Mucosa of stomach (tissue), 1 donor: ENCODE data around the gene KRT3.
"Not testable (repeated sequence)": the region's sequence is repeated elsewhere in the genome, so short reads cannot be mapped to it uniquely, and the experiment has no call there.

Source experiments
- H3K27me3 ChIP-seq: one replicate; pipeline ENCODE4 v1.7.0; 2013; ENCODE audit warnings: mild to moderate bottlenecking, low read length; ENCODE audit not compliant: control insufficient read depth, insufficient read depth
- H3K36me3 ChIP-seq: one replicate; pipeline ENCODE4 v1.7.0; 2013; ENCODE audit warnings: low read length; ENCODE audit not compliant: control insufficient read depth, insufficient read depth
- H3K4me1 ChIP-seq: one replicate; pipeline ENCODE4 v1.7.0; 2013; ENCODE audit warnings: mild to moderate bottlenecking, low read length; ENCODE audit not compliant: control insufficient read depth, insufficient read depth
- H3K4me3 ChIP-seq: one replicate; pipeline ENCODE4 v1.7.0; 2013; ENCODE audit warnings: low read length
- H3K9ac ChIP-seq: one replicate; pipeline ENCODE4 v1.7.0; 2013; ENCODE audit warnings: mild to moderate bottlenecking, low read length, moderate library complexity
- H3K9me3 ChIP-seq: one replicate; pipeline ENCODE4 v1.7.0; 2013; ENCODE audit warnings: mild to moderate bottlenecking, low read length, moderate library complexity; ENCODE audit not compliant: control insufficient read depth
- donor health status: Pancreatic carcinoma.

KRT3 gene

GRCh38 chr12:52755533-52755932, 40.4 kb downstream of the KRT3 start:
- Histone ChIP-seq H3K9ac (no peak overlapping the region), H3K4me1 (no peaks in the 10 kb centered on the region), H3K9me3 (no peaks in the 10 kb centered on the region), H3K4me3 (no peak overlapping the region), H3K36me3 (no peaks in the 10 kb centered on the region), H3K27me3 (peaks cover 5% of the 10 kb centered on the region)

- peaks cover 5% of the 10 kb centered on the region for H3K27me3 ChIP-seq
- H3K4me3 ChIP-seq: no peak overlapping the region
- no peaks in the 10 kb centered on the region for H3K4me1 ChIP-seq
- H3K36me3 ChIP-seq: no peaks in the 10 kb centered on the region
- H3K9me3 ChIP-seq: no peaks in the 10 kb centered on the region
- H3K9ac ChIP-seq: no peak overlapping the region
These were observed 41.8 kb downstream of the KRT3 start for GRCh38 chr12:52754135-52754534.

- Histone ChIP-seq H3K4me1 (no peaks in the 10 kb centered on the region), H3K27me3 (peaks cover 8% of the 10 kb centered on the region), H3K4me3 (no peak overlapping the region), H3K9ac (no peak overlapping the region), H3K36me3 (no peaks in the 10 kb centered on the region), H3K9me3 (no peaks in the 10 kb centered on the region)
These were observed 42.6 kb downstream of the KRT3 start for GRCh38 chr12:52753283-52753682.

- Histone ChIP-seq H3K27me3 (peaks cover 9% of the 10 kb centered on the region), H3K36me3 (no peaks in the 10 kb centered on the region), H3K9me3 (no peaks in the 10 kb centered on the region), H3K4me1 (no peaks in the 10 kb centered on the region), H3K4me3 (no peak overlapping the region), H3K9ac (no peak overlapping the region)
These were observed 43.4 kb downstream of the KRT3 start for GRCh38 chr12:52752516-52752915.

DNA sequence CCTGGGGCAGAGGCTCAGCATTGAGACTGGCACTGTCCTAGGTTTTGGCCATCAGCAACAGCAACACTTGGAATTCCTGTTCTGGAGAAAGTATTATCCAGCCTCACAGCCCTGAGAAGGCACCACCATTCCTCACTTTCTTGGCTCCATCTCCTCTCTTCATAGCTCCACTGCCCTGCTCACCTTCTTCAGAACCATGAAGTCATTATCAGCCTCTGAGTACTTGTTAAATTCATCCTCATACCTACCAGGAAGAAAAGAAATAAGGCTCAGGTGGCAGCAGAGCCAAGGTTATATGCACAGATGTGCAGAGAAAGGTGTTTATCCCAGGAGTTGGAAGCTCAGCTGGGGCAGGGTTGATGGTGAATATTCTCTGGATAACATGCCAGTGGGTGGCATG, 44.1 kb downstream of the KRT3 start:
- Histone ChIP-seq H3K9me3 (no peaks in the 10 kb centered on the region), H3K9ac (no peak overlapping the region), H3K27me3 (peaks cover 9% of the 10 kb centered on the region), H3K4me3 (no peak overlapping the region), H3K4me1 (no peaks in the 10 kb centered on the region), H3K36me3 (no peaks in the 10 kb centered on the region)

DNA sequence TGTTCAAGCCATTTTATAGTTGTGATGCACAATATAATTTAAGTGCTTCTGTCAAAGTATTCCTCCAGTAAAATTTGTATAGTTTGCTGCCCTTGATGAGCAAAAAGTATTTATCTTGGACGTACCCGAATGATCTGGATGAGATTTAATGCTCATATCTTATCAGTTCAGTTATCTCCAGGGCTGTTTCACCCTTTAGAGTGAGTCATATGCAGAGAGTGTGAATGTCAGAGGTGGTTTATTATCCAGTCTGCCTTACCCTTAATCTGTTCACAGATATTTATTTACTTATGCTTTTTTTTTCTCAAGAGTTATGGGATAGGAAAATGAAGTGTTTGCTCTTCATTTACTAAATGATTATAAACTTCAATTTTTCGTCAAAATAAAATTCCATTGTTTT, 45.4 kb downstream of the KRT3 start:
- H3K4me3 ChIP-seq, H3K9ac ChIP-seq, H3K27me3 ChIP-seq, H3K4me1 ChIP-seq, H3K36me3 ChIP-seq, H3K9me3 ChIP-seq: not testable (repeated sequence)

DNA sequence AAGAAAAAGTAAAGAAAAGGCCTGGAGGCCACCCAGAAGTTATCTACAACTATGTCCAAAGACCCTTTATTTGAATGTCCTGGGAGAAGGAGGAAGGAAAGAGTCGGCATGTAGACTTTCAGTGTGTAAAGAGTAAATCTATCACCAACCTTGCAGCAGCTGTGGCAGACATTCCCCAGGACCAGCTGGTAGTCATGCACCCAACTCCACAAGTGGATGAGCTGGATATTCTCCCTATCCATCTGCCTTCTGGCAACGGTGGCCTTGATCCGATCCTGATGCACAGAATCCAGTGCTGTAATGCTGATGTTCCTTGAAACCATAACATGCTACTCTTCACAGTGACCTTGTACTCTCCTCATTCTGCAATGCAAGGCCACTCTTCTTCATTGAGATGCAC, 46.1 kb downstream of the KRT3 start:
- Histone ChIP-seq H3K4me1 (no peaks in the 10 kb centered on the region), H3K36me3 (no peaks in the 10 kb centered on the region), H3K9ac (no peak overlapping the region), H3K4me3 (no peak overlapping the region), H3K27me3 (peaks cover 9% of the 10 kb centered on the region), H3K9me3 (no peaks in the 10 kb centered on the region)

DNA sequence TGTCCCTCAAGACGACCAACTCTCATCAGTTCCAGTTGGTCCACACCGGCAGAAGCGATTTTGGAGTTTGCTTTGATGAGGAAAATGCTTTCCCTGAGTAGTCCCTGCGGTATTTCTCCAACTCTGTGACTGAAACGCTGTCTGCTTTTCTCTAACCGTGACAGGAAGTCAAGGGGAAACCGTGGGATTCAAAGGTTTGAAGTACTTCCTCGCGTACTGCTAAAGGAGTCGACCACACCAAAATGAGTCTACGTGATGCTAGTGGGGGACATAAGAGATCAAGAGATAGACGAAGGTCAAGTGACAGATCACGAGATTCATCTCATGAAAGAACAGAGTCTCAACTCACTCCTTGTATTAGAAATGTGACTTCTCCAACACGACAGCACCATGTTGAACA, 47.3 kb downstream of the KRT3 start:
- Histone ChIP-seq H3K27me3 (peaks cover 13% of the 10 kb centered on the region), H3K36me3 (no peaks in the 10 kb centered on the region), H3K9ac (no peak overlapping the region), H3K4me1 (no peaks in the 10 kb centered on the region), H3K4me3 (no peak overlapping the region), H3K9me3 (no peaks in the 10 kb centered on the region)

- no peak overlapping the region for H3K9ac ChIP-seq
- no peaks in the 10 kb centered on the region for H3K36me3 ChIP-seq
- no peaks in the 10 kb centered on the region for H3K4me1 ChIP-seq
- no peaks in the 10 kb centered on the region for H3K9me3 ChIP-seq
- no peak overlapping the region for H3K4me3 ChIP-seq
- H3K27me3 ChIP-seq: peaks cover 8% of the 10 kb centered on the region
These were observed 50.4 kb downstream of the KRT3 start for GRCh38 chr12:52745554-52745953.

DNA sequence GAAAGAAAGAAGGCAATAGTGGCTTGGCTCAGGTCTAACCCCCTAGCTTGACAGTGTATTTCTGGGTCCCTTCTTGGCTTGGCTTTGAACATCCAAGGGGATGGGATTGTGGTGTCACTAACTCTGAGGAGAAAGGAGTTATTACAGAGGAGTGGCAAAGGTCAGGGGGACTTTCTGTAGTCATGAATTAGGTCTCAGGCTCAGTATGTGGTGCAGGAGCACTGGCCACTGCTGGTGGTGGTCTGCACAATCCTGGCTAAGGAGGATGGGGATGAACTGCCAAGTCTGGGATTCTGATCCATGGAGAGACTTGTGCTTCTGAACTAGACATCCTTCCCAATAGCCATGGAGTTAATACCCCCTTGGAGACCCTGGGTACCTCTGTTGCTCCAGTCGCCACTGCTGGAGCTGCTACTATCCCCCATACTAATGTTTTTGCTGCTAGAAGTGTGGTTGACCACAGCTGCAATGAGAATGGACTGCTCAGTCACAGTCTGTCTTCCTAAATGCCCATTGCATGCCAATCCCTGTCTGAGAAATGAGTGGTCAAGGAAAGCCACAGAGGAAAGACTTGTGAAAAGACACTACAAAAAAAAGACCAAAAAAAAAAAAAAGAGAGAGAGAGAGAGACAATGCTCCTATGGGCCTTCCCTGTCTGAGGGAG, 51.3 kb downstream of the KRT3 start:
- Histone ChIP-seq H3K9ac (no peak overlapping the region), H3K9me3 (no peaks in the 10 kb centered on the region), H3K4me3 (no peak overlapping the region), H3K27me3 (peaks cover 8% of the 10 kb centered on the region), H3K4me1 (no peaks in the 10 kb centered on the region), H3K36me3 (no peaks in the 10 kb centered on the region)

DNA sequence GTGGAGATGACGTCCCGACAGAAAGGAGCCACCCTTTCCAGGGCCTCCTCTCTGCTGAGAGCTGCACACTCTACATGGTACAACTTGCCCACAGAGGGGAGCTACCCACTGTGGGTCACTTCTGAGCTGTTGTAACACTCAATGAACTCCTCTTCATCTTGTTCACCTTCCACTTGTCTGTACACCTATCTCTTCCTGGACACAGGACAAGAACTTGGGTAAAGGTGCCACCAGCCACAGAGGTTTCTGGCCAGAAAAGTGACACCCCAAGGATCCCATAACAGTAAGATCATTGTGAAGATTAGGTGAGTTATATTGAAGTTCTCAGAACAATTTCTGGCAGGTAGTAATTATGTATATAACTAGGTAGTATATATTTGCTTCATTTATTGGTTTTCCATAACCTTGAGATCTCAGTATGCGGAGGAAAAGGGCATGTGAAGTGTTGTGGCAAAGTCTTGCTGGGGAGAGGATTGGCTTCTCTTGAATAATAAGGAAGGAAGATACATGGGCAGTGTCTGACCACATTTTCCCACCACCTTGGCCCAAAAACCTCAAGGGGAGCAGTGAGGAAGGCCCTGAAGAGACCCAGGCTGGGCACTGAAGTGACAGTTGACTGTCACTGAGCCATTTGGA, 53.0 kb downstream of the KRT3 start:
- H3K27me3 ChIP-seq: peaks cover 4% of the 10 kb centered on the region
- H3K9ac ChIP-seq: no peak overlapping the region
- H3K4me1 ChIP-seq: no peaks in the 10 kb centered on the region
- no peaks in the 10 kb centered on the region for H3K9me3 ChIP-seq
- H3K4me3 ChIP-seq: no peak overlapping the region
- no peaks in the 10 kb centered on the region for H3K36me3 ChIP-seq

DNA sequence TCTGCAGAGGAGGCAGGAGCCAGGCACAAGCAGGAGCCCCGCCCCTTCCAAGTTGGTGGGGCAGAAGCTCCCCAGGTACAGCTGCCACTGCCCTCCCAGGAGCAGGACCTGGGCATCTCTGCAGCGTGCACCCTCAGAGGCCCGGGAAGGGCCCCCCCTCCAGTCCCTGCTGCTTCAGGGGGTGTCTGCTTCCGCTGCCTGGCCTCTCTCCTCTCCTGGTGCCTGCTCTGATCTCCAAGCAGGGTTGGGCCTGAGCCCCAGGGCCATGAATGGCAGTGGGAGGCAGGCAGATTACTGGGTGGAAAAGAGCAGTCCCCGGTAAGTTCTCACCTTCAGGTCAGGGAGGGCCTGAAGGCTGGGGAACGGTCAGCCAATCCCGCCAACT, 53.7 kb downstream of the KRT3 start:
- Histone ChIP-seq H3K36me3 (no peaks in the 10 kb centered on the region), H3K27me3 (peaks cover 4% of the 10 kb centered on the region), H3K4me1 (no peaks in the 10 kb centered on the region), H3K9ac (no peak overlapping the region), H3K4me3 (no peak overlapping the region), H3K9me3 (no peaks in the 10 kb centered on the region)
